Common myeloid progenitor, CD34-positive (primary cell): ENCODE measurements around the gene EVPLL.
"Not testable (repeated sequence)": the region's sequence is repeated elsewhere in the genome, so short reads cannot be mapped to it uniquely, and the experiment has no call there.

Source experiments
- CTCF ChIA-PET: fragments of 350-600 bp; sonication (Branson Sonifier 250); formaldehyde crosslinking; loops from one replicate; lab custom pipeline; 2021; ENCODE audit warnings: antibody characterized with exemption; lab: Charles Lee
- POLR2A ChIA-PET: fragments of 350-600 bp; sonication (Branson Sonifier 250); formaldehyde crosslinking; loops from one replicate; lab custom pipeline; 2021; ENCODE audit warnings: antibody characterized with exemption; lab: Charles Lee
- DNase-seq, 3 donors: peaks; one replicate each; pipeline versions ENCODE4 v3.0.0 to v3.0.0-alpha.2; 2013
- H3K27ac ChIP-seq, 2 experiments: 1 replicate in 1 of 2; 2 replicates in 1 of 2; pipeline ENCODE4 v1.7.0; 2013; ENCODE audit warnings: inconsistent platforms in 2 of 2, low read length in 2 of 2, mild to moderate bottlenecking in 2 of 2, low read depth in 1 of 2, moderate library complexity in 1 of 2; ENCODE audit not compliant: severe bottlenecking in 2 of 2, insufficient read depth in 1 of 2, poor library complexity in 1 of 2
- H3K27me3 ChIP-seq, 5 experiments: replicated peaks in 2 of 5; 1 replicate in 3 of 5; 2 replicates in 2 of 5; pipeline versions ENCODE4 v1.6.1 to v1.7.0; 2013; ENCODE audit warnings: low read length in 4 of 5, mild to moderate bottlenecking in 2 of 5, moderate library complexity in 2 of 5, inconsistent platforms in 1 of 5; ENCODE audit not compliant: insufficient read depth in 5 of 5, control insufficient read depth in 4 of 5
- H3K36me3 ChIP-seq, 4 experiments: 1 replicate in 2 of 4; 2 replicates in 2 of 4; pipeline versions ENCODE4 v1.6.1 to v1.7.0; 2013; ENCODE audit warnings: low read length in 3 of 4, control low read depth in 1 of 4, mild to moderate bottlenecking in 1 of 4; ENCODE audit not compliant: control insufficient read depth in 4 of 4, insufficient read depth in 4 of 4
- H3K4me1 ChIP-seq, 4 experiments: 1 replicate in 3 of 4; 2 replicates in 1 of 4; pipeline versions ENCODE4 v1.6.1 to v1.7.1; 2013; ENCODE audit warnings: low read length in 3 of 4, mild to moderate bottlenecking in 3 of 4, control low read depth in 1 of 4, inconsistent platforms in 1 of 4, moderate library complexity in 1 of 4; ENCODE audit not compliant: control insufficient read depth in 4 of 4, insufficient read depth in 4 of 4; ENCODE audit errors: control extremely low read depth in 1 of 4
- H3K4me3 ChIP-seq, 7 experiments: 1 replicate in 4 of 7; 2 replicates in 3 of 7; pipeline versions ENCODE4 v1.5.1 to v1.7.0; 2013; ENCODE audit warnings: mild to moderate bottlenecking in 7 of 7, low read length in 6 of 7, moderate library complexity in 6 of 7, inconsistent platforms in 2 of 7, low read depth in 2 of 7, control low read depth in 1 of 7; ENCODE audit not compliant: insufficient read depth in 4 of 7, control insufficient read depth in 1 of 7; ENCODE audit errors: extremely low read depth in 1 of 7
- H3K9me3 ChIP-seq, 5 experiments: 1 replicate in 4 of 5; 2 replicates in 1 of 5; pipeline versions ENCODE4 v1.6.1 to v1.7.1; 2013; ENCODE audit warnings: low read length in 4 of 5, mild to moderate bottlenecking in 2 of 5, inconsistent platforms in 1 of 5, low read depth in 1 of 5, moderate library complexity in 1 of 5; ENCODE audit not compliant: control insufficient read depth in 4 of 5, insufficient read depth in 2 of 5; ENCODE audit errors: control extremely low read depth in 1 of 5
- WGBS: methylation state at CpG from one replicate; pipeline ENCODE4 v1.1.5; 2013; ENCODE audit not compliant: insufficient coverage; 5-methylcytosine and 5-hydroxymethylcytosine counted together

The EVPLL gene

DNA sequence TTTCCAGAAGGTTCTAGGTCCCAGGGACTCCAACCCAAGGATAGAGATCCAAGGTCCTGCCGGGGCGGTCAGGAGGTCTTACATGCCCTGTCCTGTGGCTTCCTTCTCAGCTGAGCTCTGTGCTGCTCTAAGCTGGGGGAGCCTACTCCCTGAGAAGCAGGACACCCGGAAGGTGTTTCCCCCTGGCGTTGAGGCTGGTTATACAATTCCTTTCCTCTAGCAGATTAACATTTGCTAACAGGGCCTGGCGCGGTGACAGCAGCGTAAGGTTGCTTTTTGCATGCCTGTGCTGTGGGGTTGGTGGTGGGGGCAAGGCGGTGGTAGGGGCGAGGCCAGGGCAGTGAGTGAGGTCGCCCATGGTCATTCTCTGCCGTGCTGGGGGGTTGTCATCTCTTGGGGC lies 43.9 kb downstream of the EVPLL start:
- H3K27me3 ChIP-seq, POLR2A ChIA-PET, H3K4me3 ChIP-seq, H3K27ac ChIP-seq, H3K36me3 ChIP-seq, H3K4me1 ChIP-seq, H3K9me3 ChIP-seq, DNase-seq, CTCF ChIA-PET: not testable (repeated sequence)
- WGBS: 100% methylated on average over 3 of the region's 11 CpGs

DNA sequence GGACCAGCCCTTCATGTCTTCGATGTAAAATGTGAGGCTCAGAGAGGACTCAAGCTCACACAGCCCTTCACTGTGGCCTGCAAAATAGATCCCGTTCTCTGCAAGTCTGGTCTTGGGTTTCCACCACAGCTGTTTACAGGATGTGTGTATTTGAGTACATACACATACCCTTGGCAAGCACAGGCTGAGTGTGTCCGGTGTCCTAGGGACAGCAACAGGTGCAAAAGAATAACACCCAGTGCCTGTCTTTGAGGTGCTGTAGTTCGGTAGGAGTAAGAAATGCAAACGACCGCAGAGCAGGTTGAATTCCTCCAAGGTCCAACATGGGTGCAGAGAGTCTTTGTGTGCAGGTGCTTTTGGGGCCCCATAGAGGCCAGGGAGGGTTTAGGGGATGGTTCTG lies 44.9 kb downstream of the EVPLL start:
- H3K36me3 ChIP-seq, H3K4me1 ChIP-seq, CTCF ChIA-PET, H3K27me3 ChIP-seq, H3K4me3 ChIP-seq, H3K9me3 ChIP-seq, POLR2A ChIA-PET, DNase-seq, H3K27ac ChIP-seq: not testable (repeated sequence)
- WGBS: no CpG with 5 or more reads among the region's 6 CpGs

DNA sequence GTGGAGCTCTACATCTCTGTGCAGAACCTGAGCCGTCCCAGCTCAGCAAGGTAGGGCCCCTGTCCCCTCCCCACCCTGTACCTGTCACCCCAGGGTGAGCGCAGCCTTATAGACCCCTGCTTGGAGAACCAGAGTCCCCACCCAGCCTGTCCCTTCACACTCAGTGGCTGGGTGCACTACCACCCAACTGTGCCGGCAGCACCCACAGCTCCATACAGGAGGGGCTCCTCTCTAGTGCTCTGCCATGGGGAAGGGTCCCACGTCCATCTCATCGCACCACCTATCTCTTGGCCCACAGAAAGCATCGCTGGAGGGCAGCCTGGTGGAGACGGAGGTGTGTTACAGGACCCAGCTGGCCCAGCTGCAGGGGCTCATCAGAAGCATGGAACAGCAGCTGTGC lies 45.4 kb downstream of the EVPLL start:
- H3K36me3 ChIP-seq, H3K27ac ChIP-seq, H3K4me1 ChIP-seq, H3K4me3 ChIP-seq, POLR2A ChIA-PET, DNase-seq, H3K27me3 ChIP-seq, CTCF ChIA-PET, H3K9me3 ChIP-seq: not testable (repeated sequence)
- WGBS: no CpG with 5 or more reads among the region's 7 CpGs

- H3K27me3 ChIP-seq, H3K36me3 ChIP-seq, CTCF ChIA-PET, POLR2A ChIA-PET, DNase-seq, H3K27ac ChIP-seq, H3K9me3 ChIP-seq, H3K4me3 ChIP-seq, H3K4me1 ChIP-seq: not testable (repeated sequence)
- WGBS: no CpG with 5 or more reads among the region's 6 CpGs
Observed at GRCh38 chr17:18425593-18425992, 48.0 kb downstream of the EVPLL start.

GRCh38 chr17:18426639-18427038 lies 49.1 kb downstream of the EVPLL start:
- CTCF ChIA-PET, H3K36me3 ChIP-seq, H3K27ac ChIP-seq, H3K4me1 ChIP-seq, DNase-seq, H3K27me3 ChIP-seq, POLR2A ChIA-PET, H3K4me3 ChIP-seq, H3K9me3 ChIP-seq: not testable (repeated sequence)
- no CpG with 5 or more reads among the region's 16 CpGs for WGBS

- POLR2A ChIA-PET, CTCF ChIA-PET, H3K36me3 ChIP-seq, H3K4me3 ChIP-seq, H3K27me3 ChIP-seq, DNase-seq, H3K4me1 ChIP-seq, H3K27ac ChIP-seq, H3K9me3 ChIP-seq: not testable (repeated sequence)
- no CpG with 5 or more reads among the region's 9 CpGs for WGBS
Observed at GRCh38 chr17:18432206-18432605, 54.6 kb downstream of the EVPLL start.
